Lower leg skin (tissue), 4 donors: Measurements from ENCODE around the gene CFAP74. TPM values are rescaled to one million over a fixed set of nuclear protein-coding genes. Genes with fewer than 3 reads are reported as not detected.

ENCODE experiments used
- DNase-seq, 2 donors: peaks; one replicate each; pipeline ENCODE4 v3.0.0-alpha.2; 2019; ENCODE audit warnings: low spot score in 2 of 2
- H3K4me3 ChIP-seq: fragments of 200-600 bp; sonication (generic); 2 replicates; pipeline ENCODE4 v1.5.1; 2017; ENCODE audit warnings: mild to moderate bottlenecking, low read depth; ENCODE audit not compliant: poor library complexity, severe bottlenecking
- POLR2A ChIP-seq, 2 donors: fragments of 450-650 bp; IDR thresholded peaks; one replicate each; pipeline ENCODE4 v1.6.1; 2016 to 2017; ENCODE audit warnings: antibody characterized with exemption in 2 of 2, mild to moderate bottlenecking in 1 of 2, moderate library complexity in 1 of 2
- WGBS, 2 donors: methylation state at CpG; one replicate each; pipeline ENCODE4 v1.1.5; 2018; 5-methylcytosine and 5-hydroxymethylcytosine counted together
- intact Hi-C: fragments of 100-400 bp; cut with DNase I; formaldehyde crosslinking; loops from one replicate; pipeline ENCODE4 v1.15.0; 2023; ENCODE audit warnings: low total_unique reads
- total RNA-seq, 4 donors: library from RNA; depleted of rRNA; stranded (reverse); fragments of >200 nt; gene quantifications; one replicate each; pipeline ENCODE4 v1.1.0, GENCODE V29; 2016
- TF ChIP-seq, protein P1 (sequence below), 3 donors: fragments of 450-650 bp; IDR thresholded peaks; one replicate each; pipeline ENCODE4 v1.5.1; 2016; ENCODE audit warnings: antibody characterized with exemption in 3 of 3, mild to moderate bottlenecking in 3 of 3, moderate library complexity in 2 of 3

Gene CFAP74
- total RNA-seq, 4 donors from 2014 or later, result 0.10 TPM; not detected in 3

GRCh38 chr1:2050461-2050792 is 46.8 kb upstream of the CFAP74 start:
- no peak for TF ChIP-seq POLR2A (IDR thresholded peaks at IDR 0.05)
- TF ChIP-seq, protein P1, sequence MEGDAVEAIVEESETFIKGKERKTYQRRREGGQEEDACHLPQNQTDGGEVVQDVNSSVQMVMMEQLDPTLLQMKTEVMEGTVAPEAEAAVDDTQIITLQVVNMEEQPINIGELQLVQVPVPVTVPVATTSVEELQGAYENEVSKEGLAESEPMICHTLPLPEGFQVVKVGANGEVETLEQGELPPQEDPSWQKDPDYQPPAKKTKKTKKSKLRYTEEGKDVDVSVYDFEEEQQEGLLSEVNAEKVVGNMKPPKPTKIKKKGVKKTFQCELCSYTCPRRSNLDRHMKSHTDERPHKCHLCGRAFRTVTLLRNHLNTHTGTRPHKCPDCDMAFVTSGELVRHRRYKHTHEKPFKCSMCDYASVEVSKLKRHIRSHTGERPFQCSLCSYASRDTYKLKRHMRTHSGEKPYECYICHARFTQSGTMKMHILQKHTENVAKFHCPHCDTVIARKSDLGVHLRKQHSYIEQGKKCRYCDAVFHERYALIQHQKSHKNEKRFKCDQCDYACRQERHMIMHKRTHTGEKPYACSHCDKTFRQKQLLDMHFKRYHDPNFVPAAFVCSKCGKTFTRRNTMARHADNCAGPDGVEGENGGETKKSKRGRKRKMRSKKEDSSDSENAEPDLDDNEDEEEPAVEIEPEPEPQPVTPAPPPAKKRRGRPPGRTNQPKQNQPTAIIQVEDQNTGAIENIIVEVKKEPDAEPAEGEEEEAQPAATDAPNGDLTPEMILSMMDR (IDR thresholded peaks at IDR 0.05), result no peak
- WGBS, 2 donors, result 0% methylated on average over 8 of the region's 51 CpGs; no CpG with 5 or more reads in 1 of the 2 donors
- peak overlapping the region; percentile 26 for H3K4me3 ChIP-seq
- intact Hi-C loops, result no loop called here
- no peak for DNase-seq

GRCh38 chr1:2049718-2050431 is 46.3 kb upstream of the CFAP74 start, which contains the start of gene PRKCZ:
PRKCZ (plus strand) TSS chr1:2050411; CDS start chr1:2050631, 220 bp downstream.
- DNase-seq, result peak; percentile 81 to 96
- H3K4me3 ChIP-seq, result peak within 1 kb of the TSS; percentile 33
- WGBS, 2 donors, result 3 to 7% methylated on average over 24 to 52 of the region's 83 CpGs
- intact Hi-C loops, result loop anchor here (5.0 kb wide), 1 partner anchor 93 kb away; no protein-coding TSS in a partner anchor
- no peak for TF ChIP-seq POLR2A (IDR thresholded peaks at IDR 0.05)
- TF ChIP-seq, protein P1 (IDR thresholded peaks at IDR 0.05), result no peak

- WGBS, 2 donors, result 47 to 57% methylated on average over 14 of the region's 14 CpGs
- no peak overlapping the region for H3K4me3 ChIP-seq
- TF ChIP-seq POLR2A (IDR thresholded peaks at IDR 0.05), result no peak
- TF ChIP-seq, protein P1 (IDR thresholded peaks at IDR 0.05), result no peak
- intact Hi-C loops, result loop anchor here (5.0 kb wide), 1 partner anchor 92 kb away; no protein-coding TSS in a partner anchor
- no peak for DNase-seq
These were observed 45.7 kb upstream of the CFAP74 start for GRCh38 chr1:2049225-2049717.

GRCh38 chr1:2047749-2048729 is 44.5 kb upstream of the CFAP74 start:
- intact Hi-C loops, result loop anchor here (5.0 kb wide), 1 partner anchor 91 kb away; no protein-coding TSS in a partner anchor
- TF ChIP-seq, protein P1 (IDR thresholded peaks at IDR 0.05), result no peak
- no peak for TF ChIP-seq POLR2A (IDR thresholded peaks at IDR 0.05)
- 75 to 79% methylated on average over 20 to 21 of the region's 25 CpGs for WGBS, 2 donors

GRCh38 chr1:2046953-2047748 is 43.6 kb upstream of the CFAP74 start:
- TF ChIP-seq, protein P1 (IDR thresholded peaks at IDR 0.05), result no peak
- TF ChIP-seq POLR2A (IDR thresholded peaks at IDR 0.05), result no peak
- intact Hi-C loops, result loop anchor here (5.0 kb wide), 1 partner anchor 90 kb away; no protein-coding TSS in a partner anchor
- no peak for DNase-seq
- H3K4me3 ChIP-seq, result no peak overlapping the region
- WGBS, 2 donors, result 80% methylated on average over 16 to 21 of the region's 25 CpGs

More at GRCh38 chr1:2047749-2048729, 44.5 kb upstream of the CFAP74 start:
- H3K4me3 ChIP-seq, result no peak overlapping the region
- DNase-seq, result no peak
